Measurements from ENCODE around the gene LSR.

Gene LSR

DNA sequence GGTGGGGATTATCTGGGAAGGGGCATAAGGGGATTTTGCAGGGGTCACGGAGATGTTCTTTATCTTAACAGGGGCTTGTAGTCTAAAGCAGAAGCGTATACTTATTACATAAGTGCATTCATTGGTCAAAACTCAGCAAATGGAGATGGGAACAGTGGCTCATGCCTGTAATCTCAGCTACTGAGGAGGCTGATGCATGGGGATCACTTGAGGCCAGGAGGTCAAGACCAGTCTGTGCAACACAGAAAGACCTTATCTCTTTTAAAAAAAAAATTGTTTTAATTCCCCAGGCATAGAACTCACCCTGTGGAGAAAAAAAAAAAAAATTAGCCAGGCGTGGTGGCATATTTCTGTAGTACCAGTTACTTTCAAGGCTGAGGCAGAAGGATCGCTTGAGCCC, 39.2 kb upstream of the LSR start:
- no peaks in the 10 kb centered on the region for H3K36me3 ChIP-seq (ENCODE audit: insufficient read depth, low read length)
- H3K27me3 ChIP-seq (ENCODE audit: insufficient read depth, low read length) = no peaks in the 10 kb centered on the region
- H3K4me1 ChIP-seq (ENCODE audit: insufficient read depth, low read length) = peaks cover 12% of the 10 kb centered on the region; the same call in 1 of the 2 replicates
- WGBS = 93% methylated on average over 4 of the region's 4 CpGs
- no peak overlapping the region for H3K27ac ChIP-seq (ENCODE audit: low read depth, low read length)
- H3K9me3 ChIP-seq (ENCODE audit: insufficient read depth, low read depth, low read length) = 0 out of 2 replicates have a peak, but pooled peaks cover 3% of the 10 kb centered on the region
- H3K4me3 ChIP-seq (ENCODE audit: low read length) = no peak overlapping the region
- H3K9ac ChIP-seq (ENCODE audit: low read depth, low read length) = no peak overlapping the region

DNA sequence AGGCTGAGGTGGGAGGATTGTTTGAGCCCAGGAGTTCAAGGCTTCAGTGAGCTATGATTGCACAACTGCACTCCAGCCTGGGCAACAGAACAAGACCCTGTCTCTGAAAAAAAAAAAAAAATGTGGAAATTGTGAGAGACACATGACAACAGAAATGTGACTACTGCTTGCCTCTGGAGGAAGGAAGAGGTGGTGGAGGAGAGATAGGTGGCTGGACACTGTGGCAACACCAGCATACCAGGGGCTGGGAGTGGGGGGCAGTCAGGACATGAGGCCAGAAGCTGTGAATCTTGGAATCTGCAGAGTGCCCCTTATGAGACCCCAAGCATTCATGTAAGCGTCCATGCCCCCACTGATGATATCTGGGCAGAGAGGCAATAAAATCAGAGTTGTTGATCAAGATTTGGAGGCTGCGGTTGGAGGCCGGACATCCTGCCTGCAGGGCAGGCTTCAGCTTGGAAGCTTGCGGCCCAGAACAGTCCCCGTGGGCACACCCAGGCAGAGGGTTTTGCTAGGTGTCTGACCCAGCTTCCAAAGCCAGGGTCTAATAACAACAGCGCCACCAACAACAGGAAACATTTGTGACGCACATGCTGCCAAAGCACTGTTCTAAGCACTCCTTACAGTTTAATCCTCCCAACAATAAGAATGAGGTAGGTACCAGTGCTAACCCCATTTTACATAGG, 37.1 kb upstream of the LSR start:
- Histone ChIP-seq H3K9ac (ENCODE audit: low read depth, low read length) (no peak overlapping the region), H3K27me3 (ENCODE audit: insufficient read depth, low read length) (no peaks in the 10 kb centered on the region), H3K4me1 (ENCODE audit: insufficient read depth, low read length) (no peaks in the 10 kb centered on the region), H3K27ac (ENCODE audit: low read depth, low read length) (no peak overlapping the region), H3K36me3 (ENCODE audit: insufficient read depth, low read length) (no peaks in the 10 kb centered on the region), H3K9me3 (ENCODE audit: insufficient read depth, low read depth, low read length) (0 out of 2 replicates have a peak, but pooled peaks cover 3% of the 10 kb centered on the region), H3K4me3 (ENCODE audit: low read length) (no peak overlapping the region)
- 86% methylated on average over 7 of the region's 7 CpGs for WGBS

DNA sequence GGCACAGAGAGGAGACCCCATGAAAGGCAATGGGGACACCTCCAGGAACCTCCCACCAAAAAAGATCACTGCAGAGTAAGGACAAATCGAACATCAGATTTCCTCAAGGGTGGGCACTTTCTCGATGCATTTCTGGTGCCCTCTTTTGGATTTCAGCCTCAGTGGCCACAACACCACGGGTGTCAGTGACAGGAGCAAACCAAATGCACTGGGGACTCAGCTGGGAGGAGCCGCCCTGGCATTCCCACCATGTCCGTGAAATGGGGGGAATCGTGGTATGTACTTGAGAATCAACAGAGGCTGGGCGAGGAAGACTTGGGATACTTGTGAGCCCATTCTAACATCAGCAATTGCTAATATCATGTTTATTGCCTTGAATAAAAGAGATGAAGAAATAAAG, 36.6 kb upstream of the LSR start:
- no peaks in the 10 kb centered on the region for H3K36me3 ChIP-seq (ENCODE audit: insufficient read depth, low read length)
- 70% methylated on average over 7 of the region's 7 CpGs for WGBS
- no peaks in the 10 kb centered on the region for H3K4me1 ChIP-seq (ENCODE audit: insufficient read depth, low read length)
- H3K27ac ChIP-seq (ENCODE audit: low read depth, low read length) = no peak overlapping the region
- H3K4me3 ChIP-seq (ENCODE audit: low read length) = no peak overlapping the region
- no peaks in the 10 kb centered on the region for H3K27me3 ChIP-seq (ENCODE audit: insufficient read depth, low read length)
- H3K9ac ChIP-seq (ENCODE audit: low read depth, low read length) = no peak overlapping the region
- 0 out of 2 replicates have a peak, but pooled peaks cover 3% of the 10 kb centered on the region for H3K9me3 ChIP-seq (ENCODE audit: insufficient read depth, low read depth, low read length)

DNA sequence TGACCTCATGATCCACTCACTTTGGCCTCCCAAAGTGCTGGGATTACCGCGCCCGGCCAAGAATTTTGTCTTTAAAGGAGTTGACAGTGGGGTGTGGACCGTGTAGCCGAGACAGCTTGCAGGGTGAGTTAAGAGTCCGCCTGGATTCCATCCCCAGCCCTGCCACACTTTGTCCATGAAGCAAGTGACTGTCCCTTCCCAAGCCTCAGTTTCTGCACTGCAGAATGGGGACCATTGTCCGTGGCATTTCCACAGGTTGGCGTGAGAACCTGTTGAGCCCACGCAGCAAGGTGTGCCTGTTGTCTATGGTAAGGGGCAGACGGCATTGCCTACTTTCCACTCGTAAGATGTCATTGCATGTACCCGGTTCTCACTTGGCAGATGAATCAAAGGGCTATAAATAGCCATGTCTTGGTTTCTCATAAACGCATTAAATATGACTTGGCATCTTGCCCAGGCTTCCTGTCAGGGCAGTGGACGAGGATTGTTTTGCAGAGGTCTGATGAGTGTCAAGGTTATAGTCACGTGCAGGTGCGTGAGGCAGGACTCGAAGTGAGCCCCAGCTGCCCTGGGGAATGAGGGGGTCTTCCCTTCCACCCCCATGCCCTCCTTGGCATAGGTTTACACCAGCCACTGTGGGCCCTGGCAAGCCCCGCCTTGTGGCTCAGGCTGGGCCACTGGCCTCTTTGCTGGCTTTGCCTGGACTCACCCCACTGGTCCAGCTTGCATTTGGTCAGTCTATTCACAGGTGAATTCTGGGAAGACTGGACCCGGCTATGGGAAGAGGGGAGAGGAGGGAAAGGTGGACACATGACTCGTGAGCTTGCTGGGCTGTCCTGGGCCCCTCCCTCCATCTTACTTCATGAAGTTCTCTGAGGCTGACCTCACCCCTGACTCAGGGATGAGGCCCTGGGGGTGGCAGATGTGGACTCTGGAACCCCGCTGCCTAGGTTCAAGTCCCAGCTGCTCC, 34.9 kb upstream of the LSR start:
- H3K27me3 ChIP-seq (ENCODE audit: insufficient read depth, low read length) = no peaks in the 10 kb centered on the region
- 89% methylated on average over 21 of the region's 21 CpGs for WGBS
- H3K4me3 ChIP-seq (ENCODE audit: low read length) = no peak overlapping the region
- no peak overlapping the region for H3K9ac ChIP-seq (ENCODE audit: low read depth, low read length)
- H3K4me1 ChIP-seq (ENCODE audit: insufficient read depth, low read length) = no peaks in the 10 kb centered on the region
- H3K36me3 ChIP-seq (ENCODE audit: insufficient read depth, low read length) = no peaks in the 10 kb centered on the region
- peaks cover 1% of the 10 kb centered on the region; the same call in 1 of the 2 replicates for H3K9me3 ChIP-seq (ENCODE audit: insufficient read depth, low read depth, low read length)
- H3K27ac ChIP-seq (ENCODE audit: low read depth, low read length) = no peak overlapping the region

DNA sequence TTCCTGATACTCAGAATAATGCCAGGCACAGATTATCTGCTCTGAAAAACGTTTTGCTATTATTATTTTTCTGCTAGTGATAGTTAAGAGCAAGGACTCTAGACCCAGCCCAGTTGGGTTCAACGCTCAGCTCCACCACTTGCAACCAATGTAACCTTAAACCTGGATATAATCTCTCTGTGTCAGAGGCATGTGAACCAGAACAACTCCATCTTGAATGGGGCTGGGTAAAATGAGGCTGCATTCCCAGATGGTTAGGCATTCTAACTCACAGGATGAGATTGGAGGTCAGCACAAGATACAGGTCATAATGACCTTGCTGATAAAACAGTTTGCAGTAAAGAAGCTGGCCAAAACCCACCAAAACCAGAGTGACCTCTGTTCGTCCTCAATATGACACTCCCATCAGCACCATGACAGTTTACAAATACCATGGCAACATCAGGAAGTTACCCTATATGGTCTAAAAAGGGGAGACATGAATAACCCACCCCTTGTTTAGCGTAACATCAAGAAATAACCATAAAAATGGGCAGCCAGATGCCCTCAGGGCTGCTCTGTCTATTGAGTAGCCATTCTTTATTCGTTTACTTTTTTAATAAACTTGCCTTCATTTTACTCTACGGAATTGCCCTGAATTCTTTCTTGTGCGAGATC, 33.9 kb upstream of the LSR start:
- Histone ChIP-seq H3K4me1 (ENCODE audit: insufficient read depth, low read length) (no peaks in the 10 kb centered on the region), H3K27ac (ENCODE audit: low read depth, low read length) (no peak overlapping the region), H3K36me3 (ENCODE audit: insufficient read depth, low read length) (no peaks in the 10 kb centered on the region)

DNA sequence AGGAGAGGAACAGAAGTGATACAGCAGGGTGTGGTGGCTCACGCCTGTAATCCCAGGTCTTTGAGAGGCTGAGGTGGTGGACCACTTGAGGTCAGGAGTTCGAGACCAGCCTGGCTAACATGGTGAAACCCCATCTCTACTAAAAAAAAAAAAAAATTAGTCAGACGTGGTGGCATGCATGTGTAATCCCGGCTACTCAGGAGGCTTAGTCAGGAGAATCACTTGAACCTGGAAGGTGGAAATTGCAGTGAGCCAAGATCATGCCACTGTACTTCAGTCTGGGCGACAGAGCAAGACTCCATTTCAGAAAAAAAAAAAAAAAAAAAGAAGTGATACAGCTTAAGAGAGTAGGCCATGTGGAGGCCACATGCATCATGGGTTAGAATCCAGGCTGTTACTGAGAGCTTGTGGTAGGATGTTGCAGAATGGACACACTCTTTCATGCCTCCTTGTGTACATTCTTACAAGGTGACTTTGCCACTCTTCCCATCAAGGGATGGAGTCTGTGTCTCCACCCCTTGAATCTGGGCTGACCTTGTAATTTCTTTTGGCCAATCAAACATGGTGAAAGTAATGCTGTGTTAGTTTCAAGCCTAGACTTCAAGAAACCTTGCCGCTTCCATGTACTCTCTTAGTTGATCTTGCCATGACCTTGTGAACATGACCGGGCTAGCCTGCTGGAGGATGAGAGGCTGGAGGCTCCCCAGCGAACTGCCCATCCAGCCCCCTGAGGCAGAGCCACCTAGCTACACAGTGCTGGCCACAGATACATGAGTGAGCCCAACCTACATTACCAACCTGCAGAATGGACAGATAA, 32.6 kb upstream of the LSR start:
- H3K36me3 ChIP-seq (ENCODE audit: insufficient read depth, low read length) = no peaks in the 10 kb centered on the region
- no peak overlapping the region for H3K9ac ChIP-seq (ENCODE audit: low read depth, low read length)
- no peaks in the 10 kb centered on the region for H3K27me3 ChIP-seq (ENCODE audit: insufficient read depth, low read length)
- H3K9me3 ChIP-seq (ENCODE audit: insufficient read depth, low read depth, low read length) = peaks cover 8% of the 10 kb centered on the region; the same call in 1 of the 2 replicates
- no peak overlapping the region for H3K27ac ChIP-seq (ENCODE audit: low read depth, low read length)
- WGBS = 94% methylated on average over 7 of the region's 8 CpGs
- H3K4me1 ChIP-seq (ENCODE audit: insufficient read depth, low read length) = no peaks in the 10 kb centered on the region
- no peak overlapping the region for H3K4me3 ChIP-seq (ENCODE audit: low read length)

More for the DNA sequence above, 33.9 kb upstream of the LSR start:
- Histone ChIP-seq H3K27me3 (ENCODE audit: insufficient read depth, low read length) (no peaks in the 10 kb centered on the region), H3K9ac (ENCODE audit: low read depth, low read length) (no peak overlapping the region), H3K9me3 (ENCODE audit: insufficient read depth, low read depth, low read length) (peaks cover 8% of the 10 kb centered on the region; the same call in 1 of the 2 replicates), H3K4me3 (ENCODE audit: low read length) (no peak overlapping the region)
- WGBS = 91% methylated on average over 7 of the region's 7 CpGs

DNA sequence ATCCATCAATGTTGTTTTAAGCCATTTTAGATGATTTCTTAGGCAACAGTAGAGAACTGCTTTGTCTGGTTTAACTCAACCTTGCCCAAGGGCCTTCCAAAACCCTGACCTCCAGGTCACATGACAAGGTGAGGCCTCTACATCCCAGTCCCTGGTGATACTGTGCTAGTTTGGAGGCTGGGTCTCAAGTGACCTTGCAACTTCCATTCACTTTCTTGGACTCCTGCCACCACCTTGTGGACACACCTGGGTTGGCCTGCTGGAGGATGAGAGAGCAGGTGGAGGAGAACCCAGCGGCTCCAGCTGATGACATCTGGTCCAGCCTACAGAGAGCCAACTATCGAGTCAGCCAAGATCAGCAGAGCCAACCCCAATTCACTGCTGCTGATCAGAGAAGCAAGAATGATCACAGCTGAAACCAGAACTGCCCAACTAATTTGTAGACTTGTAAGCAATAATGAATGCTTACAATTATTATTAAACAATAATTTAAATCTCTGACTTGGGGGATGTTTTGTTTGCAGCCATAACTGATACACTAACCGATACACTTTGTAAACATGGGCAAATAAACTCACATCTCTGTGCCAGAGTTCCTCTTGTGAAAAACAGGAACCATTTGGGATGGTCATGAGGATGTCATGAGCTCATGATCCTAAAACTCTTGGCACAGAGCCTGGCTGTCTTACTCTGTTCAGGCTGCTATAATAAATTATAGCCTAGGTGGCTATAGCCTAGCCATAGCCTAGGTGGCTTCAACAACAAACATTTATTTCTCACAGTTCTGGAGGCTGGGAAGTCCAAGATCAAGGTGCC, 31.8 kb upstream of the LSR start:
- H3K4me1 ChIP-seq (ENCODE audit: insufficient read depth, low read length) = no peaks in the 10 kb centered on the region
- WGBS = 75% methylated on average over 3 of the region's 3 CpGs
- H3K27ac ChIP-seq (ENCODE audit: low read depth, low read length) = no peak overlapping the region
- peaks cover 8% of the 10 kb centered on the region; the same call in 1 of the 2 replicates for H3K9me3 ChIP-seq (ENCODE audit: insufficient read depth, low read depth, low read length)
- H3K9ac ChIP-seq (ENCODE audit: low read depth, low read length) = no peak overlapping the region
- H3K36me3 ChIP-seq (ENCODE audit: insufficient read depth, low read length) = no peaks in the 10 kb centered on the region
- H3K27me3 ChIP-seq (ENCODE audit: insufficient read depth, low read length) = no peaks in the 10 kb centered on the region
- H3K4me3 ChIP-seq (ENCODE audit: low read length) = no peak overlapping the region

DNA sequence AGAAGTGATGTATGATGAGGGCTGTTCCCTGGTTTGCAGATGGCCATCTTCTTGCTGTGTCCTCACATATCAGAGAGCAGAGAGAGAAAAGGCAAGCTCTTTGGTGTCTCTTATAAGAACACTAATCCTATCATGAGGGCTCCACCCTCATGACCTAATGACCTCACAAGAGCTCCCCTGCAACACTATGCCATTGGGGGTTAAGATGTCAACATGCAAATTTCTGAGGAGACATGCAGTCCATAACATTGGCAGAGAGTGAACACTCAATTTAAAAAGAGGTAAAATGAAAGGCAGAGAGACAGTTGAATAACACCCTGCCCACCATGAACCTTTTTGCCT, 31.2 kb upstream of the LSR start:
- H3K9me3 ChIP-seq (ENCODE audit: insufficient read depth, low read depth, low read length) = peaks cover 8% of the 10 kb centered on the region; the same call in 1 of the 2 replicates
- H3K36me3 ChIP-seq (ENCODE audit: insufficient read depth, low read length) = no peaks in the 10 kb centered on the region
- H3K27me3 ChIP-seq (ENCODE audit: insufficient read depth, low read length) = no peaks in the 10 kb centered on the region
- H3K27ac ChIP-seq (ENCODE audit: low read depth, low read length) = no peak overlapping the region
- no peak overlapping the region for H3K9ac ChIP-seq (ENCODE audit: low read depth, low read length)
- H3K4me1 ChIP-seq (ENCODE audit: insufficient read depth, low read length) = no peaks in the 10 kb centered on the region
- no peak overlapping the region for H3K4me3 ChIP-seq (ENCODE audit: low read length)

DNA sequence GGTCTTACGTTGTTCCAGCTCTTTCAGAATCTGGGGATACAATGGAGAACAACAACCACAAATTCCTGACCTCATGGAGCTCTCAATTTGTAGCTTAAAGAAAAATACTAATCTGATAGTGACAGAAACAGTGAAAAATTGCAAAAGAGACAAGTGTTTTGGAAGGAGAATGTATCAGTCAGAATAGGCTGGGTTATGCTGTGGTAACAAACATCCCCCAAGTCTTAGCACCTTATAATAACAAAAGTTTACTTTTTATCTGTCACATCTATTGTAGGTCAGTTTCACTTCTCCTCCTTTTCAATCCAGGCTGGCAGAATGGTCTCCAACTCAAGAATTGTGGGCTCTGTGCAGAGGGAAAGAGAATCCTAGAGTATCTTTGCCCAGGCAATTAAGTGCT, 29.8 kb upstream of the LSR start:
- H3K4me3 ChIP-seq (ENCODE audit: low read length) = no peak overlapping the region
- no peak overlapping the region for H3K27ac ChIP-seq (ENCODE audit: low read depth, low read length)
- no peaks in the 10 kb centered on the region for H3K36me3 ChIP-seq (ENCODE audit: insufficient read depth, low read length)
- 100% methylated on average over 1 of the region's 1 CpG for WGBS
- no peaks in the 10 kb centered on the region for H3K27me3 ChIP-seq (ENCODE audit: insufficient read depth, low read length)
- H3K9ac ChIP-seq (ENCODE audit: low read depth, low read length) = no peak overlapping the region
- H3K9me3 ChIP-seq (ENCODE audit: insufficient read depth, low read depth, low read length) = peaks cover 8% of the 10 kb centered on the region; the same call in 1 of the 2 replicates
- no peaks in the 10 kb centered on the region for H3K4me1 ChIP-seq (ENCODE audit: insufficient read depth, low read length)
